Prostate gland (tissue), 2 donors: Measurements from ENCODE around the gene ERC2.

ENCODE experiments used
- CTCF ChIP-seq, 4 experiments: fragments of 200-600 bp in 2 of 4; fragments of 450-650 bp in 2 of 4; sonication (generic) in 2 of 4; IDR thresholded peaks; 1 replicate in 3 of 4; 2 replicates in 1 of 4; pipeline ENCODE4 v1.5.1; 2016 to 2019; ENCODE audit warnings: antibody characterized with exemption in 4 of 4, mild to moderate bottlenecking in 2 of 4, moderate library complexity in 2 of 4
- POLR2AphosphoS5 ChIP-seq: sonication (generic); formaldehyde crosslinking; IDR thresholded peaks from one replicate; pipeline ENCODE4 v1.6.1; 2017; ENCODE audit warnings: antibody characterized with exemption

- TF ChIP-seq CTCF (IDR thresholded peaks at IDR 0.05) = no peak
- TF ChIP-seq POLR2AphosphoS5 = no peak
Observed at GRCh38 chr3:55884066-55884465, 584.2 kb downstream of the ERC2 start.
